ENCODE measurements around the gene MYL2. TPM values are rescaled to one million over a fixed set of nuclear protein-coding genes. Genes with fewer than 3 reads are reported as not detected.
"Not testable (repeated sequence)": the region's sequence is repeated elsewhere in the genome, so short reads cannot be mapped to it uniquely, and the experiment has no call there.

The MYL2 gene
- total and polyA plus RNA-seq, 10 of the 15 experiments (the other 5 are each of a cell fraction or from before 2014, with no cell fraction given), result 0.08 to 1.8 (median 0.57) TPM; not detected in 1

- TF ChIP-seq EP300 (IDR thresholded peaks at IDR 0.05; ENCODE audit: borderline replicate concordance in 1 of 2, control insufficient read depth in 1 of 2, low read depth in 2 of 2, low read length in 2 of 2) (no peak), LARP7 (IDR thresholded peaks at IDR 0.05) (no peak)
Observed at GRCh38 chr12:110957159-110957558, 36.8 kb upstream of the MYL2 start (continued).

- 81% methylated on average over 17 of the region's 31 CpGs for WGBS (ENCODE audit: insufficient coverage, insufficient replicate concordance, low lambda C conversion rate, missing lambda C conversion rate)
- H3K4me2 ChIP-seq (ENCODE audit: control insufficient read depth, insufficient read depth); POLR2A ChIA-PET; H3K9me3 ChIP-seq (replicated peaks; ENCODE audit: control insufficient read depth, insufficient read depth, low read length); H3K4me3 ChIP-seq; BruUV-seq (replicated peaks); intact Hi-C loops (cut with micrococcal nuclease; ENCODE audit: unreplicated experiment); H3K79me2 ChIP-seq (ENCODE audit: control insufficient read depth, insufficient read depth, low read length); ATAC-seq; RAD21 ChIA-PET (ENCODE audit: unreplicated experiment); SMC1A ChIA-PET (ENCODE audit: uncharacterized antibody, unreplicated experiment); H3K27ac ChIP-seq (ENCODE audit: control insufficient read depth, insufficient read depth); DNase-seq (ENCODE audit: low read depth, low spot score); H2AFZ ChIP-seq (ENCODE audit: control insufficient read depth, low read depth, low read length); H4K20me1 ChIP-seq (ENCODE audit: control insufficient read depth, insufficient read depth); H3K27me3 ChIP-seq (replicated peaks in 1 of 2; ENCODE audit: control insufficient read depth in 2 of 2, insufficient read depth in 2 of 2, low read length in 1 of 2); in situ Hi-C loops (cut with MboI); H3K4me1 ChIP-seq (ENCODE audit: control insufficient read depth, insufficient read depth, low read length); FAIRE-seq; H3K9ac ChIP-seq (ENCODE audit: control insufficient read depth, insufficient read depth, low read length); H3K36me3 ChIP-seq (ENCODE audit: control insufficient read depth in 2 of 2, insufficient read depth in 2 of 2, low read length in 1 of 2): not testable (repeated sequence)
- CTCF ChIA-PET, result interaction anchor here (0.8 kb wide), 1 partner anchor 31 kb away, joined by 3 read pairs; no protein-coding TSS in a partner anchor
Observed at GRCh38 chr12:110950867-110951266, 30.5 kb upstream of the MYL2 start.

- WGBS (ENCODE audit: insufficient coverage, insufficient replicate concordance, low lambda C conversion rate, missing lambda C conversion rate), result 80% methylated on average over 4 of the region's 31 CpGs
- H3K4me3 ChIP-seq; H3K36me3 ChIP-seq (ENCODE audit: control insufficient read depth in 2 of 2, insufficient read depth in 2 of 2, low read length in 1 of 2); intact Hi-C loops (cut with micrococcal nuclease; ENCODE audit: unreplicated experiment); in situ Hi-C loops (cut with MboI); SMC1A ChIA-PET (ENCODE audit: uncharacterized antibody, unreplicated experiment); POLR2A ChIA-PET; FAIRE-seq; H3K4me2 ChIP-seq (ENCODE audit: control insufficient read depth, insufficient read depth); H2AFZ ChIP-seq (ENCODE audit: control insufficient read depth, low read depth, low read length); H3K9me3 ChIP-seq (replicated peaks; ENCODE audit: control insufficient read depth, insufficient read depth, low read length); H4K20me1 ChIP-seq (ENCODE audit: control insufficient read depth, insufficient read depth); RAD21 ChIA-PET (ENCODE audit: unreplicated experiment); H3K9ac ChIP-seq (ENCODE audit: control insufficient read depth, insufficient read depth, low read length); H3K4me1 ChIP-seq (ENCODE audit: control insufficient read depth, insufficient read depth, low read length); DNase-seq (ENCODE audit: low read depth, low spot score); ATAC-seq; H3K27me3 ChIP-seq (replicated peaks in 1 of 2; ENCODE audit: control insufficient read depth in 2 of 2, insufficient read depth in 2 of 2, low read length in 1 of 2); H3K27ac ChIP-seq (ENCODE audit: control insufficient read depth, insufficient read depth); H3K79me2 ChIP-seq (ENCODE audit: control insufficient read depth, insufficient read depth, low read length); BruUV-seq (replicated peaks): not testable (repeated sequence)
- CTCF ChIA-PET, result interaction anchor here (0.8 kb wide), 1 partner anchor 31 kb away, joined by 3 read pairs; no protein-coding TSS in a partner anchor
Observed at GRCh38 chr12:110950466-110950865, 30.1 kb upstream of the MYL2 start.

Measured in GM12878 (cell line).